Peyer's patch (tissue), 4 donors: ENCODE results near the gene NRG3.

Experiments used
- CTCF ChIP-seq, 6 experiments: fragments of 450-650 bp in 4 of 6; fragments of 200-600 bp in 2 of 6; sonication (generic) in 1 of 6; IDR thresholded peaks; one replicate each; pipeline ENCODE4 v1.5.1; 2017 to 2019; ENCODE audit warnings: antibody characterized with exemption in 6 of 6, mild to moderate bottlenecking in 3 of 6, moderate library complexity in 1 of 6
- POLR2A ChIP-seq, 2 donors: fragments of 450-650 bp; IDR thresholded peaks; one replicate each; pipeline ENCODE4 v1.5.1; 2017; ENCODE audit warnings: antibody characterized with exemption in 2 of 2, mild to moderate bottlenecking in 2 of 2, moderate library complexity in 2 of 2

- TF ChIP-seq CTCF (IDR thresholded peaks at IDR 0.05) (no peak), POLR2A (IDR thresholded peaks at IDR 0.05) (no peak)
Measured at GRCh38 chr10:82492647-82493046, 617.7 kb downstream of the NRG3 start.
